NCI-H1105 (cell line): Measurements from ENCODE around the gene RAB39A.
"Not testable (repeated sequence)": the region's sequence is repeated elsewhere in the genome, so short reads cannot be mapped to it uniquely, and the experiment has no call there.

ENCODE experiments used
- DNase-seq: peaks from one replicate; lab custom pipeline; 2025; lab: John Stamatoyannopoulos, UW

The RAB39A gene, protein sequence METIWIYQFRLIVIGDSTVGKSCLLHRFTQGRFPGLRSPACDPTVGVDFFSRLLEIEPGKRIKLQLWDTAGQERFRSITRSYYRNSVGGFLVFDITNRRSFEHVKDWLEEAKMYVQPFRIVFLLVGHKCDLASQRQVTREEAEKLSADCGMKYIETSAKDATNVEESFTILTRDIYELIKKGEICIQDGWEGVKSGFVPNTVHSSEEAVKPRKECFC

DNA sequence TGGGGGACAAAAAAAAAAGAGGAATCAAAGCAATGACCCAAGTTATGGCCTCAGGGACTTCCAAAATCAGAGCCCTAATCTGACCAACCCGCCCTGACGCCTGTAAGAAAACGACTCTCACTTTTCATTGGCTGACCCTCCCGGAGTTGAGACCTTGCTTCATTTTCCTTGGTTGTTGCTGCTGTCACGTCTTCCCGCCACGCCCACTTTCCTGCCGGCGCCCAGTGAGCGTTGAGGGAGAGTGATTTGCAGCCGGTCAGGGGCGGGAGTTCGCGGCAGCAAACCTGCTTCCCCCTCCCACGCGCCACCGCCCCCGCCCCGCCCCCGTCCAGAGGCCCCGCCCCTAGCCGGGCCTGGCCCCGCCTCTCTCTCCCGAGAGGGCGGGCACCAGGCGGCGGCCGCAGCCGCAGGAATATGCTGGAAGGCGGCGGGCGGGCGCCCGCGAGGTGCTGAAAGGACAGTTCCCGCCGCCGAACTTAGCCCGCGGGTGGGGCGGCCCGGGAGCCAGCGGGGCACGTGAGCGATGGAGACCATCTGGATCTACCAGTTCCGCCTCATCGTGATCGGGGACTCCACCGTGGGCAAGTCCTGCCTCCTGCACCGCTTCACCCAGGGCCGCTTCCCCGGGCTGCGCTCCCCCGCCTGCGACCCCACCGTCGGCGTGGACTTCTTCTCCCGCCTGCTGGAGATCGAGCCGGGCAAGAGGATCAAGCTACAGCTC lies at the start of gene RAB39A:
TSS of gene RAB39A (plus strand) at position 403 of the 721 bp plus-strand sequence. CDS start at position 524, 121 bp downstream.
- DNase-seq, result peak; percentile 96

- DNase-seq, result not testable (repeated sequence)
Observed at GRCh38 chr11:107881471-107881870, 46.8 kb upstream of the RAB39A start.

DNA sequence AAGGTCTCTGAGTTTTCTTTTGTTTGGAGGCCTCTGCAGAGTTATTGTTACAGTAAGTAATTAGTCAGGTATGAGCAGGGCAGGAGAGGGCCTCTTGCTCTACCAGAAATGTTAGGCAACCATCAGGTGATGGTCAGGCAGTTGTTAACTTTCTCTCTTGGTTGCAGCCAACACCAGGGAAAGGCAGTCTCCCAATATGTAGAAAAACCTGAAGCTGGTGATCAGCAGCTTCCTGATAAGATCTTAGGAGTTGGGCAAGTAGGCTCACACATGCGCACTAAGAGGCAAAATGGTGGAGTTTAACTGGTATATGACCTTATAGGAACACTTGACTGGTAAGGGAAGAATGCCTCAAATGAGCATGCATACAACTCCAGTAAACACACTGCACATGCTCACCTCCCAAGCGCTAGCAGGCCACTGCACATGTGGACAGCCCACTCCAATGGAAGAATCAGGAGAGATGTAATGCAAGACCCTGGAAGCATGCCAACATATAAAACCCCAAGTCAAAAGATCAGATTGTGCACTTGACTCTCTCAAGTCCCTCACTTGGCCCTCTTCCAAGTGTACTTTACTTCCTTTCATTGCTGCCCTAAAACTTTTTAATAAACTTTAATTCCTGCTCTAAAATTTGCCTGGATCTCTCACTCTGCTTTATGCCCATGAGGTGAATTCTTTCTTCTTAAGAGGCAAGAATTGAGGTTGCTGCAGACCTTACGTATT lies 46.0 kb upstream of the RAB39A start:
- DNase-seq, result peak; percentile 12

- no peak for DNase-seq
Observed at GRCh38 chr11:107898270-107898669, 30.0 kb upstream of the RAB39A start.

DNA sequence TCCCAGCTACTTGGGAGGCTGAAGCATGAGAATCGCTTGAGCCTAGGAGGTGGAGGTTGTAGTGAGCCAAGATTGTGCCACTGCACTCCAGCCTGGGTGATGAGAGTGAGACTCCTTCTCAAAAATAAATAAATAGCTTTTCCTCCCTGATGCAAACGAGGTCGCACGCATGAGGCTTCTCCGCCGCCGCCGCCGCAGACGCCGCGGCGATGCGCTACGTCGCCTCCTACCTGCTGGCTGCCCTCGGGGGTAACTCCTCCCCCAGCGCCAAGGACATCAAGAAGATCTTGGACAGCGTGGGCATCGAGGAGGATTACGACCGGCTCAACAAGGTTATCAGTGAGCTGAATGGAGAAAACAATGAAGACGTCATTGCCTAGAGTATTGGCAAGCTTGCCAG lies 20.0 kb upstream of the RAB39A start:
- no peak for DNase-seq

DNA sequence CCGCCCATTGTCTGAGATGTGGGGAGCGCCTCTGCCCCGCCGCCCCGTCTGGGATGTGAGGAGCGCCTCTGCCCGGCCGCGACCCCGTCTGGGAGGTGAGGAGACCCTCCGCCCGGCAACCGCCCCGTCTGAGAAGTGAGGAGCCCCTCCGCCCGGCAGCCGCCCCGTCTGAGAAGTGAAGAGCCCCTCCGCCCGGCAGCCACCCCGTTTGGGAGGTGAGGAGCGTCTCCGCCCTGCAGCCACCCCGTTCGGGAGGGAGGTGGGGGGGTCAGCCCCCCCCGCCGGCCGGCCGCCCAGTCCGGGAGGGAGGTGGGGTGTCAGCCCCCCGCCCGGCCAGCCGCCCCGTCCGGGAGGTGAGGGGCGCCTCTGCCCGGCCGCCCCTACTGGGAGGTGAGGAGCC lies 15.8 kb upstream of the RAB39A start:
- not testable (repeated sequence) for DNase-seq

DNA sequence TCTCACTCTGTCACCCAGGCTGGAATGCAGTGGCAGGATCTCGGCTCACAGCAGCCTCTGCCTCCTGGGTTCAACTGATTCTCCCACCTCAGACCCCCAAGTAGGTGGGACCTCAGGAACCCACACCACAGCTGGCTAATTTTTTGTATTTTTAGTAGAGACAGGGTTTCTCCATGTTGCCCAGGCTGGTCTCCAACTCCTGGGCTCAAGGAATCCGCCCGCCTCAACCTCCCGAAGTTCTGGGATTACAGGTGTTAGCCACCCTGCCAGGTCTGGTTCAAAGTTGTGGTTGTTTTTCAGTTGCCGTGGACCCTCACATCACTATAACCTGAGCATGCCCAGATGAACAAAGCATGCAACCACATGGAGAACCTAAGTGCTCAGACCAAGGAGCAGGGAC lies 13.0 kb upstream of the RAB39A start:
- no peak for DNase-seq

GRCh38 chr11:107916671-107917241 lies 11.5 kb upstream of the RAB39A start:
- DNase-seq, result no peak

GRCh38 chr11:107921997-107922396 lies 6.3 kb upstream of the RAB39A start:
- no peak for DNase-seq

DNA sequence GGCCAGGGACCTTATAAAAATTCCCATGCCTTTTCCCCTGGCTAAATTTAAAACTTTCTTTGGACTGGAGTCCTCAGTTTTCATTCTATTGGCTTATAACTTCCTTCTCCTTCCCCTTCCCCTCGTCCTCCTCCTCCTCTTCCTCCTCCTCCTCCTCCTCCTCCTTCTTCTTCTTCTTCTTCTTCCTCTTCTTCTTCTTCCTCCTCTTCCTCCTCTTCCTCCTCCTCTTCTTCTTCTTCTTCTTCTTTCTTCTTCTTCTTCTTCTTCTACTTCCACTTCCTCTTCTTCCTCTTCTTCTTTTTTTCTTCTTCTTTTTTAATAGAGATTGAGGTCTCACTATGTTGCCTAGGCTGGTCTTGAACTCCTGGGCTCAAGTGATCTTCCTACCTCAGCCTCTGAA lies 4.7 kb upstream of the RAB39A start:
- DNase-seq, result not testable (repeated sequence)

GRCh38 chr11:107924306-107924705 lies 3.9 kb upstream of the RAB39A start:
- no peak for DNase-seq

- DNase-seq, result no peak
Observed at GRCh38 chr11:107927559-107927958, 689 bp upstream of the RAB39A start.

GRCh38 chr11:107928767-107929507 lies 689 bp downstream of the RAB39A start:
- DNase-seq, result peak; percentile 51

DNA sequence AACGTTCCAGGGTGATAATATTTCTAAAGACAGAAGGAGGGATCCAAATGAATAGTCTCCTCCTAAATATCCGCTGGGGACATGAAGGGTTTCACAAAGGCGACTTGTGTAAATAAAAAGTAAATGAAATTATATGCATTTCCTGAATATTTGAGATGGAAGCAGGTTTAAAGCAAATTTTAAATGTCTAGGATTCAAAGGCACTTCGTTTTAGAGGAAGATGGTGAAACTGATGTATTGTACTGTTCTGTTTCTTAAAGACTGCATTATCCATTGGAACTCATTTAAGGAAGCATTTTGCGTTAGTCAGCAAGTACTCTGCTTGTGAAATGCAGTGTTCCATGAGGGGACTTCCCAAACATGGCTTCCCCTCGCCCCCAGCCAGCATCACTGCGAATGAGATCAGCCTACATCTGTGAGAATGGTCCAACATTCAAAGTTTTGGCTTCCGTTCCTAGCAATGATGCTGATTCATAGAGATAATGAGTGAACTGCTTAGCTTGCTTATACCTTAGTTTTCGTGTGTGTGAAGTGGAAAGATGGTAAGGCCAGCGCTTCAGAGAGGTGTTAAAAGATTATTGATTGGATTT lies 1.5 kb downstream of the RAB39A start:
- no peak for DNase-seq

DNA sequence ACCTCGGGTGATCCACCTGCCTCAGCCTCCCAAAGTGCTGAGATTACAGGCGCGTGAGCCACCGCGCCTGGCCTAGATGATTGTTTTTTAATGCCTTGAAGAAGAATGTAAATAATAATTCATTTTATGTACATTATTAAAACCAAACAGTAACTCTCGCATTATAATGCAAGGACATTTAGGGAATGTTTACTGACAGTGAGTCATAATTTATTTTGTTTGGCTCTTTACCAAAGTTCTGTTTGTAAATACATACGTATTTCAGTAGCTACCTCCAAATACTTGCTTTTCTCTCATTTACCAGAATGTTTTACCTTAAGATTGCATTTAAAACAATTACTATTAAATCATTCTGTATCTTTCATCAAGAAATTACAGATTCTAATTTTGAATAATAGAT lies 3.0 kb downstream of the RAB39A start:
- DNase-seq, result no peak

GRCh38 chr11:107947904-107948303 lies 19.7 kb downstream of the RAB39A start:
- DNase-seq, result no peak

DNA sequence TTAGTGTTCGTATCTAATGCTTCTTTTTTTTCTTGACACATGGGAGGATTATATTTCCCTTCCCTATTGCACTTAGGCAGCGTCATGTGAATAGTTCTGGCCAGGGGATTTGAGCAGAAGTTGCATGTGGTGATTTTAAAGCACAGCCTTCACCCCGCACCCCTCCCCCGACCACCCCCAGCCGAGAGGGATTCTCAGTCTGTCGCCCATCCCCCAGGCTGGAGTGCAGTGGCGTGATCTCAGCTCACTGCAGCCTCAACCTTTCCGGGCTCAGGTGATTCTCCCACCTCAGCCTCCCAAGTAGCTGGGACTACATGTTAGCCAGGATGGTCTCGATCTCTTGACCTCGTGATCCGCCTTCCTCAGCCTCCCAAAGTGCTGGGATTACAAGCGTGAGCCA lies 20.1 kb downstream of the RAB39A start:
- not testable (repeated sequence) for DNase-seq

DNA sequence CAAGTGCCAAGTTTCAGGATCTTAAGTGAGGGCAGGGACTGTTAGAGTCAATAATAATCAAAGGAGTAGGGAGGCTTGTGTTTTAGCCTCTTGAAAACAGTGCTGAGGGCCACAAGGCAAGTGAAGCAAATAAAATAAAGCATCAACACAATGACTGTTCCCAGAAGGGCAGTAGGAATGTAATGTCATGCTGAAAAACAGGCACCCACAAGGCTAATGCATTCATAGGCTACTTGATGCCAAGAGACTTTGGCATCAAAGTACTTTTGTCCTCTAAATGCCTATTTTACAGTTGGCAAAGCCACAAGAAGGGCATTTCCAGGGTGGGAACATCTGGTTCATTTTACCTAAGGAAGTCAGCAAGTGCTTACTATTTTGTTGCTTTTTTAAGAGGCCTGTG lies 22.9 kb downstream of the RAB39A start:
- DNase-seq, result no peak

GRCh38 chr11:107953446-107953845 lies 25.2 kb downstream of the RAB39A start:
- DNase-seq, result no peak

DNA sequence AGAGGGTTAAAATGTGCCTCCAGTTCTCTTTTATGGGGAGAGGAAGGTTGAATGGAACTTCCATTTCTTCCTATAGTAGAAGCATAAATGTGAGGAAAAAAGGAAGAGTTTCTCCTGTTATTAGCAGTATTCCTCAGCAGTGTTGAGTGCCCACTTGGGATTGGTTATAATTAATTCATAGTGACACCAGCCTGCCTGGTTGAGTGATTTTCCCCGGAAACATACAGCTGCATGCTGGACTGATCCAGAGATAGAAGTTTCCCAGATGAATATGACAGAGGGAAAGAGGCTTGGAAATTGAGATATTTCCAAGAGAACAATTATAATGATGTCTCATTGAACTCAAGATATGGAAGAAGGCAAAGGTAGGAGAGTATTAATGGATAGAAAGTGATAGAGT lies 28.3 kb downstream of the RAB39A start:
- no peak for DNase-seq

- DNase-seq, result no peak
Observed at GRCh38 chr11:107957109-107957588, 28.9 kb downstream of the RAB39A start.
